ENCODE results near the gene MACC1.

MACC1 gene

GRCh38 chr7:20200361-20200760 is 16.8 kb downstream of the MACC1 start:
- H2BK5ac ChIP-seq (ENCODE audit: low read depth, low read length, poor library complexity): no peak overlapping the region
- H3K4me3 ChIP-seq (ENCODE audit: low read depth, low read length): no peak overlapping the region
- H3K14ac ChIP-seq (ENCODE audit: low read length): no peak overlapping the region
- H3K27me3 ChIP-seq (ENCODE audit: insufficient read depth, low read length): no peaks in the 10 kb centered on the region
- H3K4me2 ChIP-seq (ENCODE audit: low read length): no peak overlapping the region
- H3K4me1 ChIP-seq (ENCODE audit: control insufficient read depth in 1 of 2, insufficient read depth in 2 of 2, low read length in 2 of 2): peaks cover 0 to 2% of the 10 kb centered on the region in 2 experiments
- H3K36me3 ChIP-seq (ENCODE audit: control insufficient read depth in 1 of 2, insufficient read depth in 2 of 2, low read length in 2 of 2): no peaks in the 10 kb centered on the region
- no peak overlapping the region for H4K91ac ChIP-seq (ENCODE audit: low read depth, low read length)
- H3K9ac ChIP-seq (ENCODE audit: low read length): no peak overlapping the region
- no CpG with 5 or more reads among the region's 3 CpGs for WGBS (ENCODE audit: extremely low coverage, insufficient coverage, insufficient read length)
- H2AK5ac ChIP-seq (ENCODE audit: low read length): no peak overlapping the region
- H3K4ac ChIP-seq (ENCODE audit: low read depth, low read length): no peak overlapping the region
- H3K18ac ChIP-seq (ENCODE audit: low read length): no peak overlapping the region
- H4K12ac ChIP-seq (ENCODE audit: low read depth, low read length): no peak overlapping the region
- H3K79me1 ChIP-seq (ENCODE audit: low read length): no peaks in the 10 kb centered on the region
- peak in 1 of 2 donors; percentile 29 for DNase-seq
- H4K8ac ChIP-seq (ENCODE audit: low read depth, low read length): no peak overlapping the region
- no peak overlapping the region for H2AFZ ChIP-seq (ENCODE audit: insufficient read depth, low read length, poor library complexity)
- no peak overlapping the region for H3K27ac ChIP-seq (ENCODE audit: low read depth, low read length)
- H3K23ac ChIP-seq (ENCODE audit: low read length): no peak overlapping the region
- H2BK120ac ChIP-seq (ENCODE audit: insufficient read depth, low read length, poor library complexity): no peak overlapping the region
- no peaks in the 10 kb centered on the region for H3K9me3 ChIP-seq (ENCODE audit: insufficient read depth, low read depth, low read length)
- H2BK12ac ChIP-seq (ENCODE audit: low read length): no peak overlapping the region
- no peaks in the 10 kb centered on the region for H3K79me2 ChIP-seq (ENCODE audit: control insufficient read depth, insufficient read depth, low read length, poor library complexity)

GRCh38 chr7:20199015-20199737 is 18.0 kb downstream of the MACC1 start:
- peak; percentile 50 to 55 for DNase-seq
- no peaks in the 10 kb centered on the region for H3K79me1 ChIP-seq (ENCODE audit: low read length)
- no peak overlapping the region for H4K12ac ChIP-seq (ENCODE audit: low read depth, low read length)
- no peak overlapping the region for H3K4me3 ChIP-seq (ENCODE audit: low read depth, low read length)
- peaks cover 0 to 2% of the 10 kb centered on the region in 2 experiments for H3K4me1 ChIP-seq (ENCODE audit: control insufficient read depth in 1 of 2, insufficient read depth in 2 of 2, low read length in 2 of 2)
- no peaks in the 10 kb centered on the region for H3K79me2 ChIP-seq (ENCODE audit: control insufficient read depth, insufficient read depth, low read length, poor library complexity)
- H3K27me3 ChIP-seq (ENCODE audit: insufficient read depth, low read length): no peaks in the 10 kb centered on the region
- no peak overlapping the region for H3K4me2 ChIP-seq (ENCODE audit: low read length)
- no peak overlapping the region for H4K91ac ChIP-seq (ENCODE audit: low read depth, low read length)
- no peak overlapping the region for H2BK5ac ChIP-seq (ENCODE audit: low read depth, low read length, poor library complexity)
- no peak overlapping the region for H2AK5ac ChIP-seq (ENCODE audit: low read length)
- no peak overlapping the region for H2AFZ ChIP-seq (ENCODE audit: insufficient read depth, low read length, poor library complexity)
- H3K36me3 ChIP-seq (ENCODE audit: control insufficient read depth in 1 of 2, insufficient read depth in 2 of 2, low read length in 2 of 2): no peaks in the 10 kb centered on the region
- no peak overlapping the region for H3K9ac ChIP-seq (ENCODE audit: low read length)
- H3K23ac ChIP-seq (ENCODE audit: low read length): no peak overlapping the region
- no peaks in the 10 kb centered on the region for H3K9me3 ChIP-seq (ENCODE audit: insufficient read depth, low read depth, low read length)
- H3K14ac ChIP-seq (ENCODE audit: low read length): no peak overlapping the region
- no CpG with 5 or more reads among the region's 2 CpGs for WGBS (ENCODE audit: extremely low coverage, insufficient coverage, insufficient read length)
- H3K4ac ChIP-seq (ENCODE audit: low read depth, low read length): no peak overlapping the region
- no peak overlapping the region for H2BK12ac ChIP-seq (ENCODE audit: low read length)
- H3K27ac ChIP-seq (ENCODE audit: low read depth, low read length): no peak overlapping the region
- H2BK120ac ChIP-seq (ENCODE audit: insufficient read depth, low read length, poor library complexity): no peak overlapping the region
- no peak overlapping the region for H3K18ac ChIP-seq (ENCODE audit: low read length)
- H4K8ac ChIP-seq (ENCODE audit: low read depth, low read length): no peak overlapping the region

- no CpG with 5 or more reads among the region's 1 CpG for WGBS (ENCODE audit: extremely low coverage, insufficient coverage, insufficient read length)
- Histone ChIP-seq H2AFZ (ENCODE audit: insufficient read depth, low read length, poor library complexity) (no peak overlapping the region), H2AK5ac (ENCODE audit: low read length) (no peak overlapping the region), H3K27ac (ENCODE audit: low read depth, low read length) (no peak overlapping the region), H3K79me2 (ENCODE audit: control insufficient read depth, insufficient read depth, low read length, poor library complexity) (no peaks in the 10 kb centered on the region), H3K4me3 (ENCODE audit: low read depth, low read length) (no peak overlapping the region), H3K4ac (ENCODE audit: low read depth, low read length) (no peak overlapping the region), H3K36me3 (ENCODE audit: control insufficient read depth in 1 of 2, insufficient read depth in 2 of 2, low read length in 2 of 2) (no peaks in the 10 kb centered on the region), H2BK120ac (ENCODE audit: insufficient read depth, low read length, poor library complexity) (no peak overlapping the region), H2BK5ac (ENCODE audit: low read depth, low read length, poor library complexity) (no peak overlapping the region), H3K4me2 (ENCODE audit: low read length) (no peak overlapping the region), H2BK12ac (ENCODE audit: low read length) (no peak overlapping the region), H3K18ac (ENCODE audit: low read length) (no peak overlapping the region), H3K9ac (ENCODE audit: low read length) (no peak overlapping the region), H4K8ac (ENCODE audit: low read depth, low read length) (no peak overlapping the region), H4K91ac (ENCODE audit: low read depth, low read length) (no peak overlapping the region), H3K23ac (ENCODE audit: low read length) (no peak overlapping the region), H3K79me1 (ENCODE audit: low read length) (no peaks in the 10 kb centered on the region), H3K27me3 (ENCODE audit: insufficient read depth, low read length) (no peaks in the 10 kb centered on the region), H3K4me1 (ENCODE audit: control insufficient read depth in 1 of 2, insufficient read depth in 2 of 2, low read length in 2 of 2) (peaks cover 0 to 2% of the 10 kb centered on the region in 2 experiments), H3K9me3 (ENCODE audit: insufficient read depth, low read depth, low read length) (no peaks in the 10 kb centered on the region), H3K14ac (ENCODE audit: low read length) (no peak overlapping the region), H4K12ac (ENCODE audit: low read depth, low read length) (no peak overlapping the region)
- no peak for DNase-seq
Observed at GRCh38 chr7:20198260-20198659, 18.9 kb downstream of the MACC1 start.

GRCh38 chr7:20197837-20198236 is 19.3 kb downstream of the MACC1 start:
- Histone ChIP-seq H2BK12ac (ENCODE audit: low read length) (no peak overlapping the region), H3K9ac (ENCODE audit: low read length) (no peak overlapping the region), H2BK120ac (ENCODE audit: insufficient read depth, low read length, poor library complexity) (no peak overlapping the region), H3K23ac (ENCODE audit: low read length) (no peak overlapping the region), H3K79me2 (ENCODE audit: control insufficient read depth, insufficient read depth, low read length, poor library complexity) (no peaks in the 10 kb centered on the region), H2AK5ac (ENCODE audit: low read length) (no peak overlapping the region), H4K12ac (ENCODE audit: low read depth, low read length) (no peak overlapping the region), H3K4me3 (ENCODE audit: low read depth, low read length) (no peak overlapping the region), H3K4me1 (ENCODE audit: control insufficient read depth in 1 of 2, insufficient read depth in 2 of 2, low read length in 2 of 2) (peaks cover 0 to 2% of the 10 kb centered on the region in 2 experiments), H4K91ac (ENCODE audit: low read depth, low read length) (no peak overlapping the region), H3K27ac (ENCODE audit: low read depth, low read length) (no peak overlapping the region), H3K27me3 (ENCODE audit: insufficient read depth, low read length) (no peaks in the 10 kb centered on the region), H2AFZ (ENCODE audit: insufficient read depth, low read length, poor library complexity) (no peak overlapping the region), H3K4me2 (ENCODE audit: low read length) (no peak overlapping the region), H4K8ac (ENCODE audit: low read depth, low read length) (no peak overlapping the region), H3K18ac (ENCODE audit: low read length) (no peak overlapping the region), H3K9me3 (ENCODE audit: insufficient read depth, low read depth, low read length) (no peaks in the 10 kb centered on the region), H3K36me3 (ENCODE audit: control insufficient read depth in 1 of 2, insufficient read depth in 2 of 2, low read length in 2 of 2) (no peaks in the 10 kb centered on the region), H3K79me1 (ENCODE audit: low read length) (no peaks in the 10 kb centered on the region), H2BK5ac (ENCODE audit: low read depth, low read length, poor library complexity) (no peak overlapping the region), H3K4ac (ENCODE audit: low read depth, low read length) (no peak overlapping the region), H3K14ac (ENCODE audit: low read length) (no peak overlapping the region)
- peak; percentile 51 to 60 for DNase-seq
